C4-2B (cell line): ENCODE results near the gene TRIM49C.
"Not testable (repeated sequence)": the region's sequence is repeated elsewhere in the genome, so short reads cannot be mapped to it uniquely, and the experiment has no call there.

ENCODE experiments used
- H3K27ac ChIP-seq: fragments of 450-650 bp; 2 replicates; pipeline ENCODE4 v1.5.1; 2017

Gene TRIM49C

GRCh38 chr11:90030806-90031205 lies at the start of gene TRIM49C:
Gene TRIM49C, plus strand, starts transcription at chr11:90031106. Its CDS starts 4,106 bp downstream, at chr11:90035212.
- not testable (repeated sequence) for H3K27ac ChIP-seq

DNA sequence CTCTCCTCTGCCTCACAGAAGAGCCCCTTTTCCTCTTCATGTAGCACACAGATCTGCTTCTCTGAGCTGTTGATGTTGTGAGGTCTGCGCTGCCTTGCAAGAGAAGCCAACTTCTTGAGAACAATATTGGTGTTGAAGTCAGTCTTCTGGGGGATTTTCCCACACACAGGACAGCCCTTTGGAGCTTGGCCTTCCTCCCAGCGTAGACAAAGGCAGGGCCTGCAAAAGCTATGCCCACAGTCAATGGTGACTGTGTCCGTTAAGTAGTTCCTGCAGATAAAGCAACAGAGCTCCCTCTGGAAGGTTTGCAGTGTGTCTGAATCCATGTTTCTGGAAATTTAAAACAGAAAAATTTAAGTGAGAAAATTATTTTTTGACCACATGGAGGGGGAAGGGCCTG lies 6.7 kb upstream of the TRIM49C start:
- not testable (repeated sequence) for H3K27ac ChIP-seq

- H3K27ac ChIP-seq: not testable (repeated sequence)
These were observed 20.8 kb downstream of the TRIM49C start for GRCh38 chr11:90051591-90052209.

DNA sequence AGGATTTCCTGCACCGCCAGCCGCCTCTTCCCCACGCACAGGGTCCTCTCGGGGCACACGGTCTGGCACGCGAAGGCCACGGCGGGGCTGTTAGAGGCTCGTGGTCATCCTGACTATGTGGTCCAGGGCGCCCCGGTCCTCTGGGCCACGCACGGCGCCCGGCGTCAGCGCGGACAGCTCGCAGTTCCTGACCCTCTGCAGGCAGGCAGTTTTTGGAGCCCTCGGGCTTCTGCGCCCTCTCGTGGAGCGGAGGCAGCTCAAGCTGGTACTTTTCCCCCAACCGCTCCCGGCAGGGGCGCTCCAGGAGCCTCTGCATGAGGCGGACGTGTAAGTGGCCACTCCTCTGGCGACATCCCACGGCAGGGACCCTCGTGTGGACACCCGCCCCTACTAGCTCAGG lies 21.4 kb downstream of the TRIM49C start:
- not testable (repeated sequence) for H3K27ac ChIP-seq

- H3K27ac ChIP-seq: not testable (repeated sequence)
These were observed 22.6 kb downstream of the TRIM49C start for GRCh38 chr11:90053545-90053944.

GRCh38 chr11:90085650-90086049 lies 54.7 kb downstream of the TRIM49C start, which contains the start of gene UBTFL1:
Gene UBTFL1, plus strand, starts transcription at chr11:90085950. Its CDS starts 0 bp downstream, at chr11:90085950.
- H3K27ac ChIP-seq: not testable (repeated sequence)

GRCh38 chr11:90088731-90089130 lies 57.8 kb downstream of the TRIM49C start:
- not testable (repeated sequence) for H3K27ac ChIP-seq
